ENCODE measurements around the gene TUT1. TPM values are rescaled to one million over a fixed set of nuclear protein-coding genes. Genes with fewer than 3 reads are reported as not detected.

TUT1 gene
- total RNA-seq, 1 donor from 2014 or later, result 29.7 TPM

DNA sequence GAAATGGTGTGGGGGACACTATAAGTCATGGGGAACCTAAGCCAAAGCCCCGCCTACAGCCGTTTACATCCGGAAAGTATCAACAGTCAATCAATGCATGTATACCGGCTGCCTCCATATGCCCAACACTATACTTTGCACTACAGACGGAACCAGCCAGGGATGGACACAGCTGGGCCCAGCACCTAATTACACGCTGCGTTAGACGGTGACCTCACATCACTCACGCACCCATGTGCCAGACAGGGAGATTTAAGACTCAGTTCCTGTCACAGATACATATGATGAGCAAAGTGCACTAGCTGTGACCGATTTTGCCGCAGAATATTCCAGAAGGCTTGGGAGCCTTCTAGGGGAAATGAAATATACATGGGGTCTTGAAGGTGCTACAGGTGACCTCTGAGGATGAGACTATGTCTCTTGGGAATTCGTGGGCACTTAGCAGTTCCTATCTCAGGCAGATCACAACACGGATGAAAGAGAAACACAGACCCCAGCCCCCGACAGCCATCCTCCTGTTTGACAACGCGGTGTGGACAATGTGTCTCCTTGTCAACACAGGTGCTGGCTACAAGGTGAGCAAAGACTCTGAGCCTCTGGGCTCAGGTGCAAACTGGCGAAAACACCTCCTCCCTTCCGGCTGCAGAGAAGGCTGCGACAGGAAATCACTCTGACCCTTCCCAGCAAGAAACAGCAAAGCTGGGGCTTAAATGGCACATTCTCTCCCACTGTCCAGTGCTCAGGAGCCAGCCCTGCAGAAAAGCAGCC, 52.7 kb downstream of the TUT1 start:
- no peaks in the 10 kb centered on the region for H3K36me3 Mint-ChIP-seq (ENCODE audit: unreplicated experiment)
- peak overlapping the region; percentile 20 for H3K4me3 Mint-ChIP-seq (ENCODE audit: unreplicated experiment)
- TF ChIP-seq, protein P1, sequence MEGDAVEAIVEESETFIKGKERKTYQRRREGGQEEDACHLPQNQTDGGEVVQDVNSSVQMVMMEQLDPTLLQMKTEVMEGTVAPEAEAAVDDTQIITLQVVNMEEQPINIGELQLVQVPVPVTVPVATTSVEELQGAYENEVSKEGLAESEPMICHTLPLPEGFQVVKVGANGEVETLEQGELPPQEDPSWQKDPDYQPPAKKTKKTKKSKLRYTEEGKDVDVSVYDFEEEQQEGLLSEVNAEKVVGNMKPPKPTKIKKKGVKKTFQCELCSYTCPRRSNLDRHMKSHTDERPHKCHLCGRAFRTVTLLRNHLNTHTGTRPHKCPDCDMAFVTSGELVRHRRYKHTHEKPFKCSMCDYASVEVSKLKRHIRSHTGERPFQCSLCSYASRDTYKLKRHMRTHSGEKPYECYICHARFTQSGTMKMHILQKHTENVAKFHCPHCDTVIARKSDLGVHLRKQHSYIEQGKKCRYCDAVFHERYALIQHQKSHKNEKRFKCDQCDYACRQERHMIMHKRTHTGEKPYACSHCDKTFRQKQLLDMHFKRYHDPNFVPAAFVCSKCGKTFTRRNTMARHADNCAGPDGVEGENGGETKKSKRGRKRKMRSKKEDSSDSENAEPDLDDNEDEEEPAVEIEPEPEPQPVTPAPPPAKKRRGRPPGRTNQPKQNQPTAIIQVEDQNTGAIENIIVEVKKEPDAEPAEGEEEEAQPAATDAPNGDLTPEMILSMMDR (IDR thresholded peaks at IDR 0.05; ENCODE audit: partially characterized antibody, unreplicated experiment), result no peak
- H3K27ac Mint-ChIP-seq (ENCODE audit: unreplicated experiment), result peak overlapping the region; percentile 62
- DNase-seq, result peak; percentile 65
- peaks cover 4% of the 10 kb centered on the region for H3K27me3 Mint-ChIP-seq (ENCODE audit: unreplicated experiment)
- peaks cover 9% of the 10 kb centered on the region for H3K9me3 Mint-ChIP-seq (ENCODE audit: unreplicated experiment)
- peaks cover 18% of the 10 kb centered on the region for H3K4me1 Mint-ChIP-seq (ENCODE audit: low read depth, unreplicated experiment)

DNA sequence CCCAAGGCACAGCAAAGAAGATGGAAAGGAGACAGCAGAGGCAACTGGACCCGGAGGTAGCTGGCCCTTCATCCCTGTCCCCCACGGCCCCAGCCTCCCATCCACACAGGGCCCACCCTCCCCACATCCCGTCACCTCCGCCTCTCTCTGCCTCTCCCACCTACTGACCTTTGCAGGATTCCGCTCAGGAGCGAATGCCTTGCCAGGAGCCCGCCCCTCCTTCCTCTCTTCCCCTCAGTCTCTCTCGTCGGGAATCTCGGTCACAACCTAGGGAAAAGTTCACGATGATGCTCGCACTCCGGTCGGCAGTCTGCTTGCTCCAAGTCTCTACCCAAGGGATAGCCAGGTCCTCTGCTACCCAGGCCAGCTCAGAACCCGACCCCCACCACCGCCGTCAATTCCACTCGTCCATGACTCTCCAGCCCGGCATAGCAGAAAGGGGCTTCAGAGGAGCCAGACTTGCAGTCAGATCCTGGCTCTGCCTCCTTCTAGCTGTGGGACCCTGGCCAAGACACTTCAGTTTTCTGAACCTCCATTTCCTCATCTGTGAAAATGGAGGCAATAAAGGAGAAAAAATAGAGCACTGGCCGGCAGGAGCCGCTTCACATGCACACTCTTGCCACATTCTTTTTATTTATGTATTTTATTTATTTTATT, 54.9 kb downstream of the TUT1 start:
- H3K27ac Mint-ChIP-seq (ENCODE audit: unreplicated experiment), result no peak overlapping the region
- no peak overlapping the region for H3K4me3 Mint-ChIP-seq (ENCODE audit: unreplicated experiment)
- H3K9me3 Mint-ChIP-seq (ENCODE audit: unreplicated experiment), result peaks cover 9% of the 10 kb centered on the region

DNA sequence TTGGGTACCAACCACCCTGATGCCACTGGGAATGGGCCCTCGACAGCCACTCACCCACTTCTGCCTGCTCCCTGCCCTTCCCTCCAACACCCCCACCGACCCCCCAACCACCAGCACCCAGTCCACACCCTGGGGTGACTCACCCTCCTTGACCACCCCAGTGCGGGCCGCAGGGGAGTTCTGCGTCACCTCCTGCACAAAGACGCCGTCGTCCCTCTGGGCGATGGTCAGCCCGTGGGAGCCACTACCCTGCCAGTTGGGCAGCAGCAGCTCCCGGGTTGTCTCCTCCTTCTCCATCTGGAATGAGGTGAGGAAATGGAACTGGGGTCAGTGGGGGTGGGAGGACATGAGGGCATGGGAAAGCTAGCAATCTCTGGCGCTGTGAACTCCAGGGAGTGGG, 55.5 kb downstream of the TUT1 start:
- H3K4me1 Mint-ChIP-seq (ENCODE audit: low read depth, unreplicated experiment), result peaks cover 13% of the 10 kb centered on the region
- H3K36me3 Mint-ChIP-seq (ENCODE audit: unreplicated experiment), result peaks cover 11% of the 10 kb centered on the region
- peaks cover 9% of the 10 kb centered on the region for H3K9me3 Mint-ChIP-seq (ENCODE audit: unreplicated experiment)
- no peak overlapping the region for H3K27ac Mint-ChIP-seq (ENCODE audit: unreplicated experiment)
- no peak for DNase-seq
- H3K27me3 Mint-ChIP-seq (ENCODE audit: unreplicated experiment), result no peaks in the 10 kb centered on the region
- TF ChIP-seq, protein P1 (IDR thresholded peaks at IDR 0.05; ENCODE audit: partially characterized antibody, unreplicated experiment), result no peak
- H3K4me3 Mint-ChIP-seq (ENCODE audit: unreplicated experiment), result no peak overlapping the region

More for the DNA sequence above, 54.9 kb downstream of the TUT1 start:
- Mint-ChIP-seq H3K27me3 (ENCODE audit: unreplicated experiment) (no peaks in the 10 kb centered on the region), H3K36me3 (ENCODE audit: unreplicated experiment) (peaks cover 11% of the 10 kb centered on the region), H3K4me1 (ENCODE audit: low read depth, unreplicated experiment) (peaks cover 18% of the 10 kb centered on the region)
- TF ChIP-seq, protein P1 (IDR thresholded peaks at IDR 0.05; ENCODE audit: partially characterized antibody, unreplicated experiment), result no peak
- no peak for DNase-seq

DNA sequence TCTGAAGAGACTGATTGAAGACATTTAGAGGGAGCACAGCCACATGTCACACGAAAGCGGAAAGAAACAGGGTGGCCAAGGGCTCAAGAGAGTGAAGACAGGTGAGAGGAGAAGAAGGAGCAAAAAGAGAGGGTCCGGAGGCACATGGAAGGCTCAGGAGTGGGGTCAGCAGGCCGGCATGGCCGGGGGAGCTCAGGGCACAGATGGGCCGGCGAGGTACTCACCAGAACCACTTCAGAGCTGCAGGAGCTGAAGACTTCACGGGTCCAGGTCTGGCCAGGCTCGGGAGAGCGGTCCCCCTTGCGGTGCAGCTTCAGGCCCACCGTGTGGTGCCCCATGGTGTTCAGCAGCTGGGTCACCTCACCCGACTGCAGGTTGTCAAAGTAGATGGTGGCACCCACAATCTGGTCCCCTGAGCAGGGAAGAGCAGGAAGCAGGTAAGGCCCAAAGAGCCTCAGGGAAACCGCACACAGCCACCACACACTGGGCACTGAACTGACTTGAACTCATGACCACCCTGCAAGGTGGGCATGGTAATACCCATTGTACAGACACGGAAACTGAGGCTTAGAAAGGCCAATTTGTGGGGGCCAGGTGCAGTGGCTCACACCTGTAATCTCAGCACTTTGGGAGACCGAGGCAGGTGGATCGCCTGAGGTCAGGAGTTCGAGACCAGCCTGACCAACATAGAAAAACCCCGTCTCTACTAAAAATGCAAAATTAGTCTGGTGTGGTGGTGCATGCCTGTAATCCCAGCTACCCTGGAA, 56.4 kb downstream of the TUT1 start:
- TF ChIP-seq, protein P1 (IDR thresholded peaks at IDR 0.05; ENCODE audit: partially characterized antibody, unreplicated experiment), result no peak
- peaks cover 9% of the 10 kb centered on the region for H3K9me3 Mint-ChIP-seq (ENCODE audit: unreplicated experiment)
- no peaks in the 10 kb centered on the region for H3K27me3 Mint-ChIP-seq (ENCODE audit: unreplicated experiment)
- H3K36me3 Mint-ChIP-seq (ENCODE audit: unreplicated experiment), result peaks cover 11% of the 10 kb centered on the region
- no peak overlapping the region for H3K4me3 Mint-ChIP-seq (ENCODE audit: unreplicated experiment)
- no peak for DNase-seq
- H3K4me1 Mint-ChIP-seq (ENCODE audit: low read depth, unreplicated experiment), result peaks cover 11% of the 10 kb centered on the region
- no peak overlapping the region for H3K27ac Mint-ChIP-seq (ENCODE audit: unreplicated experiment)
